A549 (cell line): Measurements from ENCODE around the gene DST. TPM values are rescaled to one million over a fixed set of nuclear protein-coding genes. Genes with fewer than 3 reads are reported as not detected.

Experiments used
- ATAC-seq, 2 experiments: fragments of 200-7000 bp in 1 of 2; fragments of >200 bp in 1 of 2; cut with Nextera tagmentation in 1 of 2; cut with Tn5 transposase in 1 of 2; 3 replicates each; pipeline versions ENCODE4 v1.8.0 to v1.9.1; 2018 to 2020; ENCODE audit warnings: mild to moderate bottlenecking in 1 of 2, moderate library complexity in 1 of 2
- CTCF ChIA-PET: fragments of 300-600 bp; sonication (Branson Sonifier 250); formaldehyde crosslinking; extraction: SDS; loops from one replicate; lab custom pipeline; 2021; ENCODE audit warnings: antibody characterized with exemption, inconsistent platforms; lab: Yijun Ruan, JAX
- POLR2A ChIA-PET: fragments of 350-600 bp; formaldehyde crosslinking; extraction: SDS; loops from one replicate; lab custom pipeline; 2021; ENCODE audit warnings: antibody characterized with exemption, inconsistent platforms; lab: Yijun Ruan, JAX
- DNase-seq, 2 experiments: peaks; one replicate each; pipeline versions ENCODE4 v3.0.0 to v3.0.0-alpha.2; 2011 to 2016; ENCODE audit warnings: low read depth in 1 of 2, low spot score in 1 of 2
- FAIRE-seq: peaks from 2 replicates; lab custom pipeline; 2011; peaks lifted over from hg19 to GRCh38; lab: Jason Lieb, UNC
- H3K27ac ChIP-seq, 2 experiments: fragments of >200 bp; sonication (Bioruptor Twin); formaldehyde crosslinking; 3 replicates each; pipeline ENCODE4 v1.5.1; 2016 to 2017
- H3K4me1 ChIP-seq: fragments of >200 bp; sonication (Bioruptor Twin); formaldehyde crosslinking; 3 replicates; pipeline ENCODE4 v1.6.1; 2016
- H3K4me2 ChIP-seq: fragments of >200 bp; sonication (Bioruptor Twin); formaldehyde crosslinking; 3 replicates; pipeline ENCODE4 v1.6.1; 2016
- H3K4me3 ChIP-seq: fragments of >200 bp; sonication (Bioruptor Twin); formaldehyde crosslinking; 3 replicates; pipeline ENCODE4 v1.5.1; 2016
- H3K9me3 ChIP-seq: fragments of >200 bp; sonication (Bioruptor Twin); formaldehyde crosslinking; 3 replicates; pipeline ENCODE4 v1.6.1; 2016
- BCL3 ChIP-seq: fragments of >200 bp; sonication (Bioruptor Twin); formaldehyde crosslinking; IDR thresholded peaks from 3 replicates; pipeline ENCODE4 v1.6.1; 2016
- CBX8 ChIP-seq: fragments of 200-600 bp; sonication (generic); IDR thresholded peaks from 2 replicates; pipeline ENCODE4 v1.6.1; 2016
- CEBPB ChIP-seq, 2 experiments: fragments of >200 bp in 1 of 2; sonication (Bioruptor Twin) in 1 of 2; formaldehyde crosslinking in 1 of 2; IDR thresholded peaks; 2 replicates each; pipeline ENCODE4 v1.6.1; 2012 to 2016
- EHF ChIP-seq: fragments of 250-450 bp; sonication (Bioruptor Pico); IDR thresholded peaks from 2 replicates; pipeline ENCODE4 v1.5.0; 2020; ENCODE audit warnings: mild to moderate bottlenecking
- EP300 ChIP-seq, 2 experiments: fragments of >200 bp; sonication (Bioruptor Twin); formaldehyde crosslinking; IDR thresholded peaks; 2 replicates in 1 of 2; 3 replicates in 1 of 2; pipeline ENCODE4 v1.6.1; 2016 to 2017
- ESRRA ChIP-seq: fragments of 150-350 bp; IDR thresholded peaks from 2 replicates; pipeline ENCODE4 v1.6.1; 2014; ENCODE audit warnings: mild to moderate bottlenecking, low read length, borderline replicate concordance
- FOSB ChIP-seq: fragments of 250-450 bp; sonication (Bioruptor Pico); IDR thresholded peaks from 2 replicates; pipeline ENCODE4 v1.5.0; 2020; ENCODE audit warnings: mild to moderate bottlenecking, moderate library complexity
- HOXB13 ChIP-seq: fragments of 250-450 bp; sonication (Bioruptor Pico); IDR thresholded peaks from 2 replicates; pipeline ENCODE4 v1.5.0; 2020; ENCODE audit warnings: low read depth, mild to moderate bottlenecking, moderate library complexity
- HOXB5 ChIP-seq: fragments of 250-450 bp; sonication (Bioruptor Pico); IDR thresholded peaks from 2 replicates; pipeline ENCODE4 v1.5.0; 2020; ENCODE audit warnings: mild to moderate bottlenecking, moderate library complexity
- JUN ChIP-seq, 2 experiments: fragments of >200 bp; sonication (Bioruptor Twin); formaldehyde crosslinking; IDR thresholded peaks; 2 replicates in 1 of 2; 3 replicates in 1 of 2; pipeline ENCODE4 v1.6.1; 2016 to 2017
- JUNB ChIP-seq: fragments of >200 bp; sonication (Bioruptor Twin); formaldehyde crosslinking; IDR thresholded peaks from 2 replicates; pipeline ENCODE4 v1.6.1; 2016
- KDM5A ChIP-seq: fragments of 200-600 bp; sonication (generic); IDR thresholded peaks from 2 replicates; pipeline ENCODE4 v1.6.1; 2016; ENCODE audit warnings: antibody characterized with exemption, mild to moderate bottlenecking
- MAFK ChIP-seq: fragments of 450-650 bp; IDR thresholded peaks from 2 replicates; pipeline ENCODE4 v1.6.1; 2014; ENCODE audit not compliant: partially characterized antibody
- NFE2L2 ChIP-seq: fragments of 150-350 bp; conservative IDR thresholded peaks from 2 replicates; pipeline ENCODE4 v1.6.1; 2014; ENCODE audit warnings: low read length
- PHF8 ChIP-seq: fragments of 200-600 bp; sonication (generic); IDR thresholded peaks from 2 replicates; pipeline ENCODE4 v1.6.1; 2016; ENCODE audit warnings: low read depth, mild to moderate bottlenecking, antibody characterized with exemption, moderate library complexity, borderline replicate concordance
- POLR2A ChIP-seq: IDR thresholded peaks from 2 replicates; pipeline ENCODE4 v1.6.1; 2012; ENCODE audit warnings: mild to moderate bottlenecking, low read length
- RAD21 ChIP-seq, 2 experiments: fragments of >200 bp in 1 of 2; sonication (Bioruptor Twin) in 1 of 2; formaldehyde crosslinking in 1 of 2; IDR thresholded peaks in 1 of 2; conservative IDR thresholded peaks in 1 of 2; 2 replicates in 1 of 2; 3 replicates in 1 of 2; pipeline ENCODE4 v1.6.1; 2012 to 2018; ENCODE audit warnings: inconsistent platforms in 1 of 2
- RFX5 ChIP-seq: fragments of 450-650 bp; IDR thresholded peaks from 2 replicates; pipeline ENCODE4 v1.7.1; 2014; ENCODE audit warnings: antibody characterized with exemption, mild to moderate bottlenecking, moderate library complexity
- SREBF2 ChIP-seq: fragments of 450-650 bp; IDR thresholded peaks from 2 replicates; pipeline ENCODE4 v1.6.1; 2014; ENCODE audit warnings: mild to moderate bottlenecking, moderate library complexity
- TFCP2L1 ChIP-seq: fragments of 250-450 bp; sonication (Bioruptor Pico); IDR thresholded peaks from 2 replicates; pipeline ENCODE4 v1.5.0; 2021; ENCODE audit warnings: mild to moderate bottlenecking
- WGBS: methylation state at CpG from one replicate; pipeline ENCODE4 v1.1.6; 2017; ENCODE audit errors: missing lambda C conversion rate; 5-methylcytosine and 5-hydroxymethylcytosine counted together
- polyA plus RNA-seq, 4 experiments: library from polyadenylated mRNA; depleted of rRNA in 3 of 4; stranded (reverse); fragments of >200 nt; fragmentation: RNase III in 1 of 4; extraction: RNeasy Plus Mini Kit Qiagen cat#74134 plus additional on column Dnase treatment in 1 of 4; gene quantifications; 2 replicates in 3 of 4; 3 replicates in 1 of 4; pipeline ENCODE4 v1.2.3, GENCODE V29; 2011 to 2017
- TF ChIP-seq, protein P1 (sequence below): fragments of >200 bp; sonication (Bioruptor Twin); formaldehyde crosslinking; IDR thresholded peaks from 3 replicates; pipeline ENCODE4 v1.5.1; 2016
- TF ChIP-seq, protein P2 (sequence below): IDR thresholded peaks from 2 replicates; pipeline ENCODE4 v1.6.1; 2012; ENCODE audit warnings: low read depth, borderline replicate concordance
- TF ChIP-seq, protein P3 (sequence below): IDR thresholded peaks from 2 replicates; pipeline ENCODE4 v1.6.1; 2012

DST gene
- polyA plus RNA-seq, 2 of the 4 experiments (the other 2 are of a cell fraction), result 32.4 to 99.0 TPM

GRCh38 chr6:56550301-56550700 is 92.4 kb downstream of the DST start:
- Histone ChIP-seq H3K27ac (no peak overlapping the region), H3K9me3 (no peaks in the 10 kb centered on the region), H3K4me3 (no peak overlapping the region), H3K4me1 (peaks cover 18% of the 10 kb centered on the region; the same call in 1 of the 3 replicates), H3K4me2 (no peak overlapping the region)
- ChIA-PET CTCF (no interaction called here), POLR2A (no interaction called here)
- FAIRE-seq (no peak), ATAC-seq (no peak), DNase-seq (no peak)
- 95% methylated on average over 1 of the region's 1 CpG for WGBS
- no peak for TF ChIP-seq RFX5
- TF ChIP-seq, protein P1, sequence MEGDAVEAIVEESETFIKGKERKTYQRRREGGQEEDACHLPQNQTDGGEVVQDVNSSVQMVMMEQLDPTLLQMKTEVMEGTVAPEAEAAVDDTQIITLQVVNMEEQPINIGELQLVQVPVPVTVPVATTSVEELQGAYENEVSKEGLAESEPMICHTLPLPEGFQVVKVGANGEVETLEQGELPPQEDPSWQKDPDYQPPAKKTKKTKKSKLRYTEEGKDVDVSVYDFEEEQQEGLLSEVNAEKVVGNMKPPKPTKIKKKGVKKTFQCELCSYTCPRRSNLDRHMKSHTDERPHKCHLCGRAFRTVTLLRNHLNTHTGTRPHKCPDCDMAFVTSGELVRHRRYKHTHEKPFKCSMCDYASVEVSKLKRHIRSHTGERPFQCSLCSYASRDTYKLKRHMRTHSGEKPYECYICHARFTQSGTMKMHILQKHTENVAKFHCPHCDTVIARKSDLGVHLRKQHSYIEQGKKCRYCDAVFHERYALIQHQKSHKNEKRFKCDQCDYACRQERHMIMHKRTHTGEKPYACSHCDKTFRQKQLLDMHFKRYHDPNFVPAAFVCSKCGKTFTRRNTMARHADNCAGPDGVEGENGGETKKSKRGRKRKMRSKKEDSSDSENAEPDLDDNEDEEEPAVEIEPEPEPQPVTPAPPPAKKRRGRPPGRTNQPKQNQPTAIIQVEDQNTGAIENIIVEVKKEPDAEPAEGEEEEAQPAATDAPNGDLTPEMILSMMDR, result no peak
- TF ChIP-seq CBX8, result no peak
- TF ChIP-seq, protein P2, sequence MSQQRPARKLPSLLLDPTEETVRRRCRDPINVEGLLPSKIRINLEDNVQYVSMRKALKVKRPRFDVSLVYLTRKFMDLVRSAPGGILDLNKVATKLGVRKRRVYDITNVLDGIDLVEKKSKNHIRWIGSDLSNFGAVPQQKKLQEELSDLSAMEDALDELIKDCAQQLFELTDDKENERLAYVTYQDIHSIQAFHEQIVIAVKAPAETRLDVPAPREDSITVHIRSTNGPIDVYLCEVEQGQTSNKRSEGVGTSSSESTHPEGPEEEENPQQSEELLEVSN, result no peak
- no peak for TF ChIP-seq FOSB

DNA sequence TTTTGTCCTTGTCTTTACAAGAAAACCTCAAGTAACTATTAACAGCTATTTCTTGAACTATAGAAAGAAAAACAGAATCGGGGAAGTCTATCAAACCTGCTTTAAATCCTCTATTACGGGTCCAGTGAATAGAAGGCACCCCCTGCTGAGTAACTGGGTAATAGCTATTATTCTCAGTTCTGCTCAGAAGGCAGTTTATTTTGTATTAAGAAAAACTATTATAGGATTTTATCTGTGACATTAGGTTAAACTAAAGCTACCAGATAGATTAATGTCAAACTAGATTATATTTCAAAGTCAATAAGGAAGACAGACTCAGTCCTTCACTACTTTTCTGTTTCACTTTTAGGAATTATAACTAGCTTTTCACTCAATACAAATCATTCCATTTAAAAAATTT is 93.7 kb downstream of the DST start:
- Histone ChIP-seq H3K4me1 (peaks cover 18% of the 10 kb centered on the region; the same call in 1 of the 3 replicates), H3K9me3 (no peaks in the 10 kb centered on the region), H3K4me3 (no peak overlapping the region), H3K4me2 (no peak overlapping the region), H3K27ac (no peak overlapping the region)
- TF ChIP-seq JUNB (no peak), RAD21 (conservative IDR thresholded peaks at IDR 0.05 in 1 of 2, IDR thresholded peaks at IDR 0.05 in 1 of 2) (0 out of 5 replicates have a peak, but pooled peaks of 1 of the 2 experiments have one; percentile 17)
- ChIA-PET CTCF (interaction anchor here (1.2 to 1.9 kb wide), 3 partner anchors 17 to 177 kb away, joined by 3 to 6 read pairs (median 4); no protein-coding TSS in a partner anchor), POLR2A (no interaction called here)
- FAIRE-seq (no peak), DNase-seq (no peak), ATAC-seq (no peak)
- WGBS, result 58% methylated on average over 2 of the region's 2 CpGs

- ATAC-seq (no peak), DNase-seq (no peak), FAIRE-seq (no peak)
- CTCF ChIA-PET, result interaction anchor here (1.2 kb wide), 1 partner anchor 18 kb away, joined by 4 read pairs; no protein-coding TSS in a partner anchor
- POLR2A ChIA-PET, result no interaction called here
- H3K4me1 ChIP-seq, result peaks cover 24% of the 10 kb centered on the region; the same call in 2 of the 3 replicates
- no peak overlapping the region for H3K4me3 ChIP-seq
- no peak overlapping the region for H3K4me2 ChIP-seq
- H3K9me3 ChIP-seq, result no peaks in the 10 kb centered on the region
- 96% methylated on average over 1 of the region's 1 CpG for WGBS
- no peak overlapping the region for H3K27ac ChIP-seq
- TF ChIP-seq JUN (IDR thresholded peaks at IDR 0.05) (no peak), NFE2L2 (no peak), TFCP2L1 (no peak), BCL3 (no peak), KDM5A (no peak), FOSB (no peak), SREBF2 (no peak)
Measured at GRCh38 chr6:56547687-56548086, 95.0 kb downstream of the DST start.

GRCh38 chr6:56542364-56543331 is 100.0 kb downstream of the DST start:
- Histone ChIP-seq H3K4me1 (peaks cover 52% of the 10 kb centered on the region), H3K4me2 (peak overlapping the region; percentile 86), H3K9me3 (no peaks in the 10 kb centered on the region), H3K4me3 (peak overlapping the region; percentile 46), H3K27ac (peak overlapping the region; percentile 73 to 92)
- CTCF ChIA-PET, result interaction anchor here (0.6 to 1.8 kb wide), 15 partner anchors 9 to 184 kb away, joined by 3 to 9 read pairs (median 4); no protein-coding TSS in a partner anchor
- ATAC-seq, result peak; percentile 99
- POLR2A ChIA-PET, result interaction anchor here (0.6 to 2.0 kb wide), 10 partner anchors 12 to 1256 kb away, joined by 3 to 20 read pairs (median 4); no protein-coding TSS in a partner anchor
- 2% methylated on average over 33 of the region's 50 CpGs for WGBS
- DNase-seq, result peak; percentile 57 to 93
- no peak for FAIRE-seq
- TF ChIP-seq JUN (IDR thresholded peaks at IDR 0.05) (peak in 1 of 2 experiments; percentile 49; a peak in 1 of 5 replicates), RAD21 (conservative IDR thresholded peaks at IDR 0.05 in 1 of 2, IDR thresholded peaks at IDR 0.05 in 1 of 2) (peak in 1 of 2 experiments; percentile 32; a peak in 2 of 5 replicates), HOXB13 (CRISPR knock-in tag) (no peak), EHF (CRISPR knock-in tag) (no peak), ESRRA (no peak), MAFK (peak; percentile 87), EP300 (IDR thresholded peaks at IDR 0.05) (no peak), CEBPB (IDR thresholded peaks at IDR 0.05) (no peak; a peak in 1 of 4 replicates), HOXB5 (CRISPR knock-in tag) (no peak), POLR2A (peak; percentile 47), PHF8 (no peak)
- TF ChIP-seq, protein P3, sequence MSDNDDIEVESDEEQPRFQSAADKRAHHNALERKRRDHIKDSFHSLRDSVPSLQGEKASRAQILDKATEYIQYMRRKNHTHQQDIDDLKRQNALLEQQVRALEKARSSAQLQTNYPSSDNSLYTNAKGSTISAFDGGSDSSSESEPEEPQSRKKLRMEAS, result peak; percentile 31; the same call in 1 of the 2 replicates
